CD4-positive, alpha-beta T cell (primary cell): Measurements from ENCODE around the gene THSD7B. TPM values are rescaled to one million over a fixed set of nuclear protein-coding genes. Genes with fewer than 3 reads are reported as not detected.

Experiments
- ATAC-seq: fragments of 200-7000 bp; cut with Tn5 transposase; one replicate; pipeline ENCODE4 v1.10.0; 2022; ENCODE audit warnings: mild to moderate bottlenecking; ENCODE audit not compliant: poor library complexity
- CTCF ChIA-PET: fragments of 350-600 bp; sonication (Branson Sonifier 250); formaldehyde crosslinking; loops from one replicate; lab custom pipeline; 2021; ENCODE audit warnings: antibody characterized with exemption, inconsistent platforms; lab: Charles Lee
- POLR2A ChIA-PET: fragments of 350-600 bp; sonication (Branson Sonifier 250); formaldehyde crosslinking; loops from one replicate; lab custom pipeline; 2021; ENCODE audit warnings: antibody characterized with exemption, inconsistent platforms; lab: Charles Lee
- DNase-seq, 14 experiments: peaks; one replicate each; pipeline ENCODE4 v3.0.0-alpha.2; 2013 to 2020; ENCODE audit warnings: mixed read lengths in 2 of 14
- H3K27ac ChIP-seq, 2 donors: one replicate each; pipeline versions ENCODE4 v1.5.1 to v1.7.0; 2013; ENCODE audit warnings: low read length in 2 of 2, low read depth in 1 of 2, mild to moderate bottlenecking in 1 of 2
- H3K27me3 ChIP-seq, 2 experiments: 1 replicate in 1 of 2; 2 replicates in 1 of 2; pipeline versions ENCODE4 v1.6.1 to v1.7.0; 2013; ENCODE audit warnings: low read length in 2 of 2, control low read depth in 1 of 2, mild to moderate bottlenecking in 1 of 2, moderate library complexity in 1 of 2; ENCODE audit not compliant: insufficient read depth in 2 of 2, control insufficient read depth in 1 of 2
- H3K36me3 ChIP-seq: one replicate; pipeline ENCODE4 v1.6.1; 2013; ENCODE audit warnings: low read length, control low read depth; ENCODE audit not compliant: insufficient read depth
- H3K4me1 ChIP-seq: one replicate; pipeline ENCODE4 v1.6.1; 2013; ENCODE audit warnings: low read length, control low read depth; ENCODE audit not compliant: insufficient read depth
- H3K4me3 ChIP-seq: one replicate; pipeline ENCODE4 v1.5.1; 2013; ENCODE audit warnings: mild to moderate bottlenecking, low read length, moderate library complexity
- H3K9me3 ChIP-seq, 2 experiments: 1 replicate in 1 of 2; 2 replicates in 1 of 2; pipeline versions ENCODE4 v1.6.1 to v1.7.0; 2013; ENCODE audit warnings: low read length in 2 of 2, mild to moderate bottlenecking in 2 of 2, control low read depth in 1 of 2, moderate library complexity in 1 of 2; ENCODE audit not compliant: control insufficient read depth in 1 of 2, insufficient read depth in 1 of 2
- H3K27ac Mint-ChIP-seq: one replicate; pipeline ENCODE4 v1.8.0; 2020; ENCODE audit warnings: mixed read lengths
- H3K27me3 Mint-ChIP-seq: one replicate; pipeline ENCODE4 v1.8.0; 2021; ENCODE audit warnings: mixed read lengths
- H3K36me3 Mint-ChIP-seq: one replicate; pipeline ENCODE4 v1.8.0; 2021; ENCODE audit warnings: low read depth, mixed read lengths
- H3K4me1 Mint-ChIP-seq: one replicate; pipeline ENCODE4 v1.8.0; 2021; ENCODE audit warnings: low read depth, mixed read lengths
- H3K4me3 Mint-ChIP-seq: one replicate; pipeline ENCODE4 v1.8.0; 2020; ENCODE audit warnings: mild to moderate bottlenecking, mixed read lengths
- H3K9me3 Mint-ChIP-seq: one replicate; pipeline ENCODE4 v1.8.0; 2020; ENCODE audit warnings: mixed read lengths
- intact Hi-C, 2 experiments: fragments of 100-400 bp; cut with DNase I in 1 of 2; cut with micrococcal nuclease in 1 of 2; formaldehyde crosslinking; loops; one replicate each; pipeline versions ENCODE4 v1.15.1 to v1.9.0; 2023 to 2025; cut with DNase I, micrococcal nuclease
- total RNA-seq, 174 experiments: library from RNA in 2 of 174; stranded (reverse) in 2 of 174; gene quantifications; one replicate each; pipeline ENCODE4 v1.2.3 and lab custom pipeline; 2021 to 2026
- TF ChIP-seq, protein P1 (sequence below): fragments of 200-600 bp; IDR thresholded peaks from one replicate; pipeline ENCODE4 v1.8.0; 2022; ENCODE audit warnings: antibody characterized with exemption, mild to moderate bottlenecking

THSD7B gene
- total RNA-seq, 2 experiments from 2014 or later: not detected

- Mint-ChIP-seq H3K4me3 (no peak overlapping the region), H3K27me3 (peaks cover 7% of the 10 kb centered on the region), H3K4me1 (no peaks in the 10 kb centered on the region), H3K9me3 (peaks cover 7% of the 10 kb centered on the region), H3K27ac (no peak overlapping the region), H3K36me3 (no peaks in the 10 kb centered on the region)
- H3K4me1 ChIP-seq: no peaks in the 10 kb centered on the region
- intact Hi-C loops: no loop called here
- H3K27ac ChIP-seq: no peak overlapping the region
- ChIA-PET POLR2A (no interaction called here), CTCF (no interaction called here)
- TF ChIP-seq, protein P1, sequence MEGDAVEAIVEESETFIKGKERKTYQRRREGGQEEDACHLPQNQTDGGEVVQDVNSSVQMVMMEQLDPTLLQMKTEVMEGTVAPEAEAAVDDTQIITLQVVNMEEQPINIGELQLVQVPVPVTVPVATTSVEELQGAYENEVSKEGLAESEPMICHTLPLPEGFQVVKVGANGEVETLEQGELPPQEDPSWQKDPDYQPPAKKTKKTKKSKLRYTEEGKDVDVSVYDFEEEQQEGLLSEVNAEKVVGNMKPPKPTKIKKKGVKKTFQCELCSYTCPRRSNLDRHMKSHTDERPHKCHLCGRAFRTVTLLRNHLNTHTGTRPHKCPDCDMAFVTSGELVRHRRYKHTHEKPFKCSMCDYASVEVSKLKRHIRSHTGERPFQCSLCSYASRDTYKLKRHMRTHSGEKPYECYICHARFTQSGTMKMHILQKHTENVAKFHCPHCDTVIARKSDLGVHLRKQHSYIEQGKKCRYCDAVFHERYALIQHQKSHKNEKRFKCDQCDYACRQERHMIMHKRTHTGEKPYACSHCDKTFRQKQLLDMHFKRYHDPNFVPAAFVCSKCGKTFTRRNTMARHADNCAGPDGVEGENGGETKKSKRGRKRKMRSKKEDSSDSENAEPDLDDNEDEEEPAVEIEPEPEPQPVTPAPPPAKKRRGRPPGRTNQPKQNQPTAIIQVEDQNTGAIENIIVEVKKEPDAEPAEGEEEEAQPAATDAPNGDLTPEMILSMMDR: no peak
- DNase-seq: no peak
- H3K4me3 ChIP-seq: no peak overlapping the region
- no peaks in the 10 kb centered on the region for H3K9me3 ChIP-seq
- H3K36me3 ChIP-seq: no peaks in the 10 kb centered on the region
- H3K27me3 ChIP-seq: no peaks in the 10 kb centered on the region
- ATAC-seq: no peak
Observed at GRCh38 chr2:136927156-136927555, 161.8 kb downstream of the THSD7B start.

DNA sequence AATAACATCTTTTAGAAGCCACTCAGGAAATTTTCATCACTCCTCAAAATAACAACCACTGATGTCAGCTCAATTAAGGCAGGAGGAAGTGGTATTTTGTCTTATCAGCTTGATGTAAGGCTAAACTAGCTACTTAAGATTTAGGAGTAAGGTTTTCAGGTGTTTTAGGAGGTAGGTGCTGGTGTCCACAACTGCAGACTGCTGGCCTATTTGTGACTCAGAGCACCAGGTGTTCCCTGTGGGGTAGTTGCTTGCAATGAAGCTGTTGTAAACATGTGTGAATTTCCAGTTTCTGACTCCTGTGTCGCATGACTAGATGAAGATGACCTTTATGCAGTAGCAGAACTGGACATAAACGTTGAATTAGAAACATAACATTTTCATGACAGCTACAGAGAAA lies 164.2 kb downstream of the THSD7B start:
- Histone ChIP-seq H3K36me3 (no peaks in the 10 kb centered on the region), H3K4me3 (no peak overlapping the region), H3K27ac (no peak overlapping the region), H3K27me3 (no peaks in the 10 kb centered on the region), H3K4me1 (no peaks in the 10 kb centered on the region), H3K9me3 (no peaks in the 10 kb centered on the region)
- intact Hi-C loops: no loop called here
- Mint-ChIP-seq H3K27me3 (peaks cover 7% of the 10 kb centered on the region), H3K4me1 (no peaks in the 10 kb centered on the region), H3K36me3 (no peaks in the 10 kb centered on the region), H3K4me3 (no peak overlapping the region), H3K27ac (no peak overlapping the region), H3K9me3 (peaks cover 1% of the 10 kb centered on the region)
- DNase-seq: no peak
- POLR2A ChIA-PET: no interaction called here
- CTCF ChIA-PET: no interaction called here
- TF ChIP-seq, protein P1: no peak
- ATAC-seq: no peak

DNA sequence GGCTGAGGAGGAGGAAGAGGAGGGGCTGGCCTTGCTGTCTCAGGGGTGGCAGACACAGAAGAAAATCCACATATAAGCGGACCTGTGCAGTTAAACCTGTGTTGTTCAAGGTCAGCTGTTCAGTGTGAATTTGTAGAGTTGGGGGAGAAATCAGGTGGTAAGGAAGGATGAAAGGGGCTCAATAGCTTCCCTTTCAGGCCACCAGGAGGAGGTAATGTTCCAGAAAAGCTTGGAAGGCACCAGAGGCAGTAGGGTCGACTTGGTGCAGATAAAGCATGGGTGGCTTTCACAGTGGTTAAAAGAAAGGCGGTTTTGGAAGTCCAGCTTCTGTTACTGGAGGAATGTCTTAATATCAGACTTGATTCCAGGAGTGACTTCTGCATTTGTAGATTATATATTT lies 167.4 kb downstream of the THSD7B start:
- Mint-ChIP-seq H3K4me1 (no peaks in the 10 kb centered on the region), H3K4me3 (no peak overlapping the region), H3K36me3 (no peaks in the 10 kb centered on the region), H3K9me3 (no peaks in the 10 kb centered on the region), H3K27me3 (peaks cover 4% of the 10 kb centered on the region), H3K27ac (no peak overlapping the region)
- no peaks in the 10 kb centered on the region for H3K36me3 ChIP-seq
- POLR2A ChIA-PET: no interaction called here
- TF ChIP-seq, protein P1: no peak
- no peaks in the 10 kb centered on the region for H3K4me1 ChIP-seq
- no peak overlapping the region for H3K27ac ChIP-seq
- H3K27me3 ChIP-seq: no peaks in the 10 kb centered on the region
- no peaks in the 10 kb centered on the region for H3K9me3 ChIP-seq
- CTCF ChIA-PET: no interaction called here
- DNase-seq: no peak
- no peak overlapping the region for H3K4me3 ChIP-seq
- intact Hi-C loops: no loop called here
- ATAC-seq: no peak
